NCI-H187 treated with DMSO at 0.1 percent for 48 hours (cell line): ENCODE data around the gene OR7G1.
"Not testable (repeated sequence)": the region's sequence is repeated elsewhere in the genome, so short reads cannot be mapped to it uniquely, and the experiment has no call there.

Experiments used
- DNase-seq: peaks from one replicate; lab custom pipeline; 2025; lab: John Stamatoyannopoulos, UW

Gene OR7G1

GRCh38 chr19:9078651-9079050 is 36.9 kb downstream of the OR7G1 start:
- DNase-seq: no peak

DNA sequence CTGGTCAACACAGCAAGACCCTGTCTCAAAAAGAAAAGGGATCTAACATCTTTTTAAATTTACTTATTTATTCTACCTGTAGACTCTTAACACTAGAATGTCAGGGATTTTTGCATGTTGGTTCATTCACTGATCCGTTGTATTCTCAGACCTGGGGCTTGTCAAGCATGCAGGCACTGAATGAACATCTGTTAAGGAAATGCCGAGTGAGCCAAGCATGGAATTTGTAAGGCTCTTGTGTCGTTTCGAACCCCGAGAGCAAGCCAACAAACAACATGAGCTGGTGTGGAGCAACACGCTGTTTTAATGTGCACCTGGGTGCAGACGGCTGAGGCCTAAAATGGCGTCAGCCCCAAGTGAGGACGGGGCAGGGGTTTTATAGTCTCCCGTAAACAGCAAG is 38.7 kb downstream of the OR7G1 start:
- DNase-seq: no peak

DNA sequence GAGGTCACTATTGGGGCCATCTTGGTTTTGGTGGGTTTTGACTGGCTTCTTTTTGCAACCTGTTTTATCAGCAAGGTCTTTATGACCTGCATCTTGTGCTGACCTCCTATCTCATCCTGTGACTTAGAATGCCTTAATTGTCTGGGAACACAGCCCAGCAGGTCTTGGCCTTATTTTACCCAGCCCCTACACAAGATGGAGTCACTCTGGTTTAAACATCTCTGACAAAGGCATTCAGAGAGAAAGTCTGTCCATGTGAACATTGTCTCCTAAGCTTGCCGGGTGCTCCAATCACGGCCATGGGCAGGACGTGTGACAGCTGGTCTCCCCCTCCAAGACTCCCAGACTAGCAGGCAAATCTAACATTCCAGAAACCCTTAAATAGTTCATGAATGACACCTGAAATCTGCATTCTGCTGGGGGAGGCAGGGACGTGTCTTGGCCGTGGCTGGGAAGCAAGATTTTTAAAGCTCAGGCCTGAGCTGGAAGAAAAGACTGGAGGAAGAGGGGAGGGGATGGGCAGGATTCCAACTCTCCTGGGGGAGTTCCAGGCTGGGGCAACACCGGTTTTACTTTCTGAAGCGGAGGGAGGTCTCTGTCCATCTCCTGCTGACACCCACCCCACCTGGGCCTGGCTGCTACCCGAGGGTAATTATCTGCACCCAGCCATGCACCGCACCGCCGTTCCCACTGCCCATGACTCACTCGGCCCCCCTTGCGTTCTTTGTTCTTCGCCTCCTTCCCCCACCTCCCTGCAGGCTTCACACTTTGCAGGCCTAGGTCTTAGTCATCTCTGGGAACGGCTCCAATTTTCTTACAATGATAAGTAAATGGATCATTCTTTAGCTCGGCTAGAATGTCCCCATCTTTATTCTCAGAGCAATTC is 40.3 kb downstream of the OR7G1 start:
- DNase-seq: no peak

- no peak for DNase-seq
These were observed 41.8 kb downstream of the OR7G1 start for GRCh38 chr19:9073806-9074205.

DNA sequence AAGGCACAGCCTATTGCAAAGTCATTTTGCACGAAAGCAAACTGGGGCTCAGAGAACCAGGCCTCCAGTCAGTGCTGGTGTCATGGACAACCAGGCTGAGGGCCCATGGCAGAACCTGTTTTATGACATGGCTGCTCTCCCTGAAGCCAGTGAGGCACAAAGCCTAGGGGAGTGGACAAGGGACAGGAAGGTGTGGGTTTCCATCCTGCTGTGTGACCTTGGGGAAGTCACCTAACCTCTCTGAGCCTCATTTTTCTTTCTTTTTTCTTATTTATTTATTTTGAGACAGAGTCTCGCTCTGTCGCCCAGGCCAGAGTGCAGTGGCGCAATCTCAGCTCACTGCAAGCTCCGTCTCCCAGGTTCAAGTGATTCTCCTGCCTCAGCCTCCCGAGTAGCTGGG is 43.8 kb downstream of the OR7G1 start:
- DNase-seq: not testable (repeated sequence)

- no peak for DNase-seq
These were observed 45.5 kb downstream of the OR7G1 start for GRCh38 chr19:9070066-9070465.

- no peak for DNase-seq
These were observed 50.0 kb downstream of the OR7G1 start for GRCh38 chr19:9065457-9066014.
